ENCODE measurements around the gene HDAC11.

HDAC11 gene

GRCh38 chr3:13528217-13528867, 48.2 kb downstream of the HDAC11 start:
- peak; percentile 4 for DNase-seq

DNA sequence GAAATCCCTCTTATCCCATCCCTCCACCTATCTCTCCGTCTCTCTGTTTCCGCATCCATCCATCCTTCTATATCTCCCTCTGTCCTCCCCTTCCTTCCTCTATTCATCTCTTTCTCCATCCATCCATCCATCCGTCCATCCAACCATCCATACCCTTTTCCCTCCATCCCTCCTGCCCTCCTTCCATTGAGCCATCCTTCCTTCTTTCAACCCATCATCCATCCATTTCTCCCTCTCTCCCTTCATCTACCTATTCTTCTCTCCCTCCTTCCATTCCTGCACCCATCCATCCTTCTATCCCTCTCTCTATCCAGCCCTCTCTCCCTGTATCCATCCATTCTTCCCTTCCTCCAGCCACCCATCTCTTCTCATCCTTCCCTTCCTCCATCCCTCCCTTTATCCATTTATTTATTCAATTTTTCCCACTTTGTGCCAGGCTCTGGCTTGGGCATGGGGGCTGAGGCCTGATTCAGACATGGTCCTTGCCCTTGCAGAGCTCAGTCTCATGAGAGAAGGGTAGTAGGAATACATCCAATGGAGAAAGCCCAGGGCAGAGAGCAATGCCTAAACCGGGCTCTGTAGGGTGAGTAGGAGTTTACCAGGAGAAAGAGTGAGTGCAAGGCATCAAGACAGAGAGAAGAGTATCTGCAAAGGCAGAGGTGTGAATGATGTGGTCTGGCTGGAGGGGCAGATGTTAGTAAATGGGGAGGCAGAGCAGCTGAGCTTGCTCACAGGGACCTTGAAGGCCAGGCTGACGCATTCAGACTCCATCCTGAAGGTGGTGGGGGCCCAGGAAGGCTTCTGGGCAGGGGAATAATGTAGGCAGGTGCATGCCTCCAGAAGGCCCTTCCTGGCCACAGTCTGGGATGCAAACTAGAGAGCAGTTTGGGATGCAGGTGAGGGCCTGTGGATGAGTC, 49.3 kb downstream of the HDAC11 start:
- no peak for DNase-seq

DNA sequence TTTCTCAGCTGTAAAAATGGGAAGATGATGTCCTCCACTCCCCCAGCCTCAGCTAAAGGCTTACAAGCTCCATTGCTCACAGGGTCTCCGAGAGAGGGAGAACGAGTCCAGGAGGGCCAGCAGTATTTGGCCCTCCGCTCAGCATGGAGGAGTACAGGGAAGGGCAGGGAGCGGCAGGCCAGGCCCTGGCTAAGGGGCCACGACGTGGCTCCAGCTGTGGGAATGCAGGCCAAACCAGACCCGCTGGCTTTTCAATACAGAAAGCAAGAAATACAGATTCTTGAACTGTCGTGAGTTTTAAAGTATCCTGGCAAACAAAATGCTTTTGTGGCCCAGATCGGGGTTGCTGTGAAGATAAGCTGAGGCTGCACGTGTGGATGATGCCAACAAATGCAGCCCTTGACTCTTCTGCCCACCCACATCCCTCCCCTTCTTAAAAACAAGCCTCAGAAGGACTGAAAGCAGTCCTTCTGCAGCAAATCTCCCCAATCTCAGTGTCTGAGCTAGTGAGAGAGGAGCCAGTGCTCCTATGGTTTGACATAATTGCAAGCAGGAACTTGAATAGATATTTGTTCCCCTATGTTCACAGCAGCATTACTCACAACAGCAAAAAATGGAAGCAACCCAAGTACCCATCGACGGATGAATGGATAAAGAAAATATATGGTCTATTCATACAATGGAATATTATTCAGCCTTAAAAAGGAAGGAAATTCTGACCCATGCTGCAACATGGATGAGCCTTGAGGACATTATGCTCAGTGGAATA, 50.3 kb downstream of the HDAC11 start:
- DNase-seq: no peak

GRCh38 chr3:13532085-13532484, 52.0 kb downstream of the HDAC11 start:
- DNase-seq: no peak

GRCh38 chr3:13532631-13533030, 52.5 kb downstream of the HDAC11 start:
- no peak for DNase-seq

GRCh38 chr3:13533885-13534301, 53.8 kb downstream of the HDAC11 start:
- no peak for DNase-seq

- DNase-seq: no peak
Observed at GRCh38 chr3:13535526-13535875, 55.4 kb downstream of the HDAC11 start.

DNA sequence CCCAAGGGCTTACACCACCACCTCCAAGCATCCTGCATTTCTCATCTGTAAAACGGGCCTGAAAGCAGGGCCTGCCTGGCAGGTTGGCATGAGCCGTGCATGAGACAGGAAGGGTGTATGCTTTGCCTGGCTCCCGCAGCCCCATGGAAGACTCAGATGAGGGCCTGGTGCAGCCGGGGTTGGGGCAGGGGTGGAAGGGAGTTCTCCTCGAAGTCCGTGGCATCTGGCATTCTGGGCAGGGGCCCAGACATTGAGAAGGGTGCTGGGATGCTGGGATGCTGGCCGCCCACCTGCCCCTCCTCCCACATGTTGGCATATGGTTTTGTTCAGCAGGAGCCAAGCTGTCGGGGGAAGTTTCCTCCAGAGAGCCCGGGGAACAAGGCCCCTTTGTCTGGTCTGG, 55.8 kb downstream of the HDAC11 start:
- no peak for DNase-seq

DNA sequence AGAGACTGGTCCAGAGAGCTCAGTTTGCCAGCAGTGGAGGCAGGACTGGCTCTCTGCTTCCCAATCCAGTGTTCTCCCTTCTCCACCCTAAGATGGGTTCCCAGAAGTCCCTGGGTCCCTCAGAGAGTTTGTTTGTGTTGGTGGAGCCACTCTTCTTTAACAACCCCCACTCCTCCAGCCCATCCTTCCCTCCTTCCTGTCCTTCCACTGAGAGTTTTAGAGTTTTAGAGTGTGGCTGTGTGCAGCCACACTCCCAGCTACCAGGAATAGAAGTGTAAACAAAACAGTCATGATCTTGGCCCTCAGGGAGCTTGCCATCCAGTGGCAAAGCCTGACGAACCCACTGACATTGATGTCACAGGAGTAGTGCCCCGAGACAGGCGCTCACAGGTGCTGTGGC, 56.3 kb downstream of the HDAC11 start:
- no peak for DNase-seq

- DNase-seq: no peak
Observed at GRCh38 chr3:13536832-13537231, 56.7 kb downstream of the HDAC11 start.

DNA sequence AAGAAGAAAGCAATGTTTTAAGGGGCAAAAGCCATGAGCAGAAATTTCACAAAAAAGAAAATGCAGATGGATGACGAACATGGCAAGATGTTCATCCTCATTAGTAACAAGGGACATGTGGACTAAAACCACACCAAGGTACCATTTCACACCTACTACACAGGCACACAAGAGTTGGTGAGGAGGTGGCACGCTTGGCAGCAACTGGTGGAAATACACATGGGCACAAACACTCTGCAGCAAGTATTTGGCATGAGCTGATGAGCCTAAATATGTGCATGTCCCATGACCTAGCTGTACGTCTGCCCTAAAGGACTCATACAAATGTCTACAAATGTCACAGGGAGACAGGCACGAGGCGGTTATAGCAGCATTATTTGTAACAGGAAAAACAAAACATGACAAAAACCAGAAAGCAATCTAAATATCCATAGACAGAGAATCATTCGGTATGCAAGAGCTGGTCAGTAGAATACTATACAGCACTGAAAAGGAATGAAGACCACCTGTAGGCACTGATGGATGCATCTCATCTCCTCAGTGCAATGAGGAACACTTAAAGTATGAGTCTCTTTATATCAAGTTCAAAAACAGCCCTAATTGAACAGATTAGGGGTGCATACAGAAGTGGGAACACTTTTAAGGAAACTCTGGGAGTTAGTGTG, 57.3 kb downstream of the HDAC11 start:
- no peak for DNase-seq

DNA sequence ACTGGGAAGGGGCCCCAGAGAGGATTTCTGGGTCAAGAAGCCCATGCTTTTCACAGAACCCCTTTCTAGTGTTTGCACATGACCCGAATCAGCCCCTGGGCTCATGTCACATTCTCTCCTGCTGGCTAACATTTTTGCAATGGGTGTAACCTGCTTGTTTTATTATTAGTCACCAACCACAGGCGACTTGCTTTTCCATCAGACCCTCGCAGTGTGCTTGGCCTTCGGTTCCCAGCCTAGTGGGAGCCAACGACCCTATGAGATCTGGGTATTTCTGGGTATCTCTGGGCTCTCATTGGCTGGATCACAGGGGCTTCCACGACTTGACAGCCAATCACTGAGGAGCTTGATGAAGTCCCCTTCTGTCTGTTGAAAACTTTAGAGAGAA, 57.8 kb downstream of the HDAC11 start:
- DNase-seq: no peak

DNA sequence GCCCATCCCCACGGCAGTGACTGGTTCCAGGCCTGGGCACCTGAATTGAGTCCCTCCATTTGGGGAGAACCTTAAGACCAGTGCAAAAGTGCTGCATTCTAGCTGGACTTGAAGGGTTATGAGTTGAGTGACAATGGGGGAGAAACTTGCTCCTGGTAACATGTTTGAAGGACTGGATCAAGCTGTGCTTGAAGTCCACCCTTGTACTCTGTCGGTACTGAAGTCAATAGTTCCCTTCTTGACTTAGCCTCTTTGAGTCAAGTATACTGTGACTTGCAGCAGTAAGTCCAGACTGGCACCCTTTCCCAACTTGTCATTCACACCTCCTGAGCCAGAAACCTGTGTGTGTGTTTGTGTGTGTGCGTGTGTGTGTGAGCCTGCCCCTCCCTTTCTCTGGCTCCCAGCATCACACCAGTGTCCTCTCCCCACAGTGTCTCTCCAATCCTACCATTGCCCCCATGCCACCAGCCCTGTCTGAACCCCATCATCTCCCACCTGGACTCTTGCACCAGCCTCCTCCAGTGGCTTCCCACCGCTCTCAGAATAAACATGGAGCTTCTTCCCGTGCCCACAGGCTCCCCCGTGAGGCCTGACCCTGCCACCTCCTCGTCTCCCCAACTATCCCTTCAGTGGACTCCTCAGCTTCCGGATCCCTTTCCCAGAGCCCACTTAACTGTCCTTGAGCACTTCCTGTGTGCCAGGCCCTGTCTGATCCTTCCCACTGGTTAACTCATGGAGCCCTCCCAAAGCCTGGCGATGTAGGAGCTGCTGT, 58.6 kb downstream of the HDAC11 start:
- DNase-seq: no peak

GRCh38 chr3:13539292-13539638, 59.2 kb downstream of the HDAC11 start:
- no peak for DNase-seq

DNA sequence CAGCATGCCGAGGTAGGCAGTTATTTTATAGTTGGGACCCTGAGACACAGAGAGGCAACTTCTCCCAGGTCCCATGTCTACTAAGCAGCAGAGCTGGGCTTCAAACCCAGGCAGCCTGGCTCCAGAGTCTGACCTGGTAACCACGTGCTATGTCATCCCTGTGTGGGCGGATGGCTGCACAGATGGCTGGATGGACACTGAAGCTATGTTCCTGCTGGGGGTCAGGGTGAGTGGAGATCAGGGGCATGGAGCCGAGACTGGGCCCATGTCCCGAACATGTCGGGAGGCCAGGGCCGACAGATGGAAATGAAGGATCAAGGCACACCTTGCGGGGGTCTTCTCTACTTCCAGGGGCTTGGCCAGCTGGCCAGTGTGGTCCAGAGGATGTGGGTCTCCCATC, 59.6 kb downstream of the HDAC11 start:
- no peak for DNase-seq

DNA sequence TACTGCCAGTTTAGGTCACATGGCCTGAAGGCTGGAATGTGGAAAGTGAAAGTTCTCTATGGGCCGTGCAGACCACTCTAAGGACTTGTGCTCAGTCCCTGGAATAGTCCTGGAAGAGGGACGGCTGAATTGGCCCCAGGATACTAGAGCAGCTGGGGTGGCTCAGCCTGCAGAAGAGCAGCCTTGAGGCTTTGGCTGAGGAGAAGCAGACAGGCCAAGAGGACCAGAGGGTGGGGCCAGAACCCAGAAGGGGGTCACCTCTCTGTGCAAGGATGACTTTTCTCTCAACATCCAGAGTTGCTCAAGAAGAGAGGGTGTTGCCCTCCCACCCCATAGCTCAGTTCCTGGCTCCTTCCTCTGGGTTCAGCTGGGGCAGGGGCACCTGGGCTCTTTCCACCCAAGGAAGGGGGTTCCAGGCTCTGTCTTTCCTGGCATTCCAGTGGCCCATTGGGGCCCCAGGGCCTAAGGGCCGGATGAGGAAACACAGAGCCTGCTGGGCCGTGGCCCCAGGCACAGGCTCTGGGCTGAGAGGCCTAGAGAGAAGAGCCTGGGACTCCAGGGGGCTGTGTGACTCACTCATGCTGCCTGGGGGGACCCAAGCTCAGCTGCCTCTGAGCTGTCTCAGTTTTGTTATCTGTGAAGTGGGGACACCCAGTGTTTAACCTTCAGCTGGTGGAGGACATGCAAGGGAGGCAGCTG, 60.3 kb downstream of the HDAC11 start:
- DNase-seq: no peak

GRCh38 chr3:13541691-13542090, 61.6 kb downstream of the HDAC11 start:
- no peak for DNase-seq

DNA sequence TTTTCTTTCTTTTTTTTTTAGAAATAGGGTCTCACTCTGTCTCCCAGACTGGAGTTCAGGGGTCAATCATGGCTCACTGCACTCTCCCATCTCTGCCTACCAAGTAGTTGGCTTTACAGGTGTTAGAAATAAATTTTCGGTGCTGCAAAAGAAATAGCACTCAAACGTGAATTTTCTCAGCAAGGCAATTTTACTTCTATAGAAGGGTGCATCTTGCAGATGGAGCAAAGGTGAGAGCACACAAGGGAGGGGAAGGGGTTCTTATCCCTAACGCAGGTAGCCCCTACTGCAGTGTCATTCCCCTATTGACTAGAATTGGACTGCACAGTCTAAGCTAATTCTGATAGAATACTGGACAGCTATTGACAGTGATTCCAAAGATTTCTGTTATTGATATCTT, 62.0 kb downstream of the HDAC11 start:
- no peak for DNase-seq

- DNase-seq: no peak
Observed at GRCh38 chr3:13543253-13543652, 63.1 kb downstream of the HDAC11 start.

- no peak for DNase-seq
Observed at GRCh38 chr3:13544293-13544831, 64.3 kb downstream of the HDAC11 start.

- no peak for DNase-seq
Observed at GRCh38 chr3:13544951-13545651, 65.0 kb downstream of the HDAC11 start.
